Measurements from ENCODE around the gene SDE2.
"Not testable (repeated sequence)": the region's sequence is repeated elsewhere in the genome, so short reads cannot be mapped to it uniquely, and the experiment has no call there.

The SDE2 gene

GRCh38 chr1:225999227-225999911 lies at the start of gene SDE2:
Gene SDE2, minus strand, starts transcription at chr1:225999343. Its CDS starts 31 bp downstream, at chr1:225999312.
- peak; percentile 100 for DNase-seq
- ATAC-seq: peak; percentile 86

GRCh38 chr1:226048886-226049285 lies 49.7 kb upstream of the SDE2 start:
- no peak for ATAC-seq

GRCh38 chr1:226047495-226047894 lies 48.4 kb upstream of the SDE2 start:
- no peak for DNase-seq
- no peak for ATAC-seq

More at GRCh38 chr1:226048886-226049285, 49.7 kb upstream of the SDE2 start:
- no peak for DNase-seq

GRCh38 chr1:226046240-226046639 lies 47.1 kb upstream of the SDE2 start:
- no peak for DNase-seq
- ATAC-seq: no peak

GRCh38 chr1:226044514-226045101 lies 45.5 kb upstream of the SDE2 start:
- DNase-seq (no peak), ATAC-seq (no peak)

- ATAC-seq (no peak), DNase-seq (no peak)
Observed at GRCh38 chr1:226041419-226041818, 42.3 kb upstream of the SDE2 start.

- ATAC-seq (no peak), DNase-seq (no peak)
Observed at GRCh38 chr1:226038661-226039060, 39.5 kb upstream of the SDE2 start.

GRCh38 chr1:226035915-226036314 lies 36.8 kb upstream of the SDE2 start:
- ATAC-seq (no peak), DNase-seq (no peak)

GRCh38 chr1:226034482-226034881 lies 35.3 kb upstream of the SDE2 start:
- ATAC-seq (no peak), DNase-seq (no peak)

- no peak for DNase-seq
- ATAC-seq: no peak
Observed at GRCh38 chr1:226033991-226034390, 34.8 kb upstream of the SDE2 start.

GRCh38 chr1:226033582-226033981 lies 34.4 kb upstream of the SDE2 start:
- no peak for DNase-seq
- ATAC-seq: no peak

GRCh38 chr1:226029568-226030225 lies 30.6 kb upstream of the SDE2 start:
- no peak for DNase-seq
- no peak for ATAC-seq

- DNase-seq (peak; percentile 17), ATAC-seq (peak; percentile 52)
Observed at GRCh38 chr1:226029093-226029496, 30.0 kb upstream of the SDE2 start.

- ATAC-seq (no peak), DNase-seq (no peak)
Observed at GRCh38 chr1:226027538-226028217, 28.5 kb upstream of the SDE2 start.

GRCh38 chr1:226026833-226027232 lies 27.7 kb upstream of the SDE2 start:
- ATAC-seq: no peak
- no peak for DNase-seq

- DNase-seq (no peak), ATAC-seq (no peak)
Observed at GRCh38 chr1:226023735-226024134, 24.6 kb upstream of the SDE2 start.

GRCh38 chr1:226021801-226022200 lies 22.7 kb upstream of the SDE2 start:
- ATAC-seq (no peak), DNase-seq (no peak)

GRCh38 chr1:226021401-226021800 lies 22.3 kb upstream of the SDE2 start:
- no peak for ATAC-seq
- DNase-seq: no peak

- ATAC-seq (no peak), DNase-seq (no peak)
Observed at GRCh38 chr1:226019572-226019971, 20.4 kb upstream of the SDE2 start.

- DNase-seq: no peak
- no peak for ATAC-seq
Observed at GRCh38 chr1:226017070-226017469, 17.9 kb upstream of the SDE2 start.

- no peak for ATAC-seq
- no peak for DNase-seq
Observed at GRCh38 chr1:226009650-226010044, 10.5 kb upstream of the SDE2 start.

GRCh38 chr1:226007126-226007892 lies 8.2 kb upstream of the SDE2 start:
- not testable (repeated sequence) for DNase-seq, ATAC-seq
